Stimulated activated naive CD4-positive, alpha-beta T cell treated with Interleukin-2 at 50 U/mL for 16 hours (primary cell): ENCODE measurements around the gene OLFM4.

Experiments
- DNase-seq: peaks from one replicate; lab custom pipeline; 2025; lab: John Stamatoyannopoulos, UW

The OLFM4 gene

DNA sequence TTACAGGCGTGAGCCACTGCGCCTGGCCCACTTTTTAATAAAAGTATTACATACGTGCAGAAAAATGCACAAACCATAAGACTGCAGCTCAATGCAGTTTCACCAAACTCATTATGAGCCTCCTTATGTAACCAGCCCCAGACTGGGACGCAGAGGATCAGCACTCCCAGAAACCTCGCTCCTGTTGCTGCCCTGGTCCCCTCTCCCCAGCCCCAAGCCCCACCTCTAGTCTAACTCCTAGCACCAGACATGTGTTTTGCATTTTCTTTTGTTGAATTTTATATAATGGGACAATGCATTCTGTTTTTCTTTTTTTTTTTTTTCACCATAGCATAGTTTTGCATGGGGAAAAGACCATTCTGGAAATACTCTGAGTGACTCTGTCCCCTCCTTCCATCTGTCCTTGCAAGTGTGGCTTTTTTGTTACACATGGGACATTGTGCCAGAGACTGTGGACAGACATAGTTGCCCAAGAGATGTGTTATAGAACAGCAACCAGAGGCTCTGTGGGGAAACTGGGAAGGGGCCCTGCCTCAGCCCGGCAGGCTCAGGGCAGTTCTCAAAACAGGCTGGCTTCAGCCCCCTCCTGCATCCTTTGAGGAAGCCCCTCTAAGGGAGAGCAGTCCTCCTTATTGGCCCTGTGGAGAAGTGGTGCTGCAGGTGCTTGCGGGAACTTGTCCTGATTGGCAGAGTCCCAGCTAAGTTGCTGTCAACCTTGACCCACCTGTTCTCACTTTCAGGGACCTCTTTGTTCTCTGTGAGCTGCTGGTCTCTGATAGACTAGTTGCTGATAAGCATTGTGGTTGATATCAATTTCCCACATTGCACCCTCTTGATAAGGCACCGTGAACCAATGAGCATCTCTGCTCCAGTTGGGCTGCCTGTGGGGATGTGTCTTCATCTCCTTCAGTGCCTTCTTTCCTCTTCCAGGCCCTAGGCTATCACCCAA lies 13.8 kb upstream of the OLFM4 start:
- DNase-seq: no peak

DNA sequence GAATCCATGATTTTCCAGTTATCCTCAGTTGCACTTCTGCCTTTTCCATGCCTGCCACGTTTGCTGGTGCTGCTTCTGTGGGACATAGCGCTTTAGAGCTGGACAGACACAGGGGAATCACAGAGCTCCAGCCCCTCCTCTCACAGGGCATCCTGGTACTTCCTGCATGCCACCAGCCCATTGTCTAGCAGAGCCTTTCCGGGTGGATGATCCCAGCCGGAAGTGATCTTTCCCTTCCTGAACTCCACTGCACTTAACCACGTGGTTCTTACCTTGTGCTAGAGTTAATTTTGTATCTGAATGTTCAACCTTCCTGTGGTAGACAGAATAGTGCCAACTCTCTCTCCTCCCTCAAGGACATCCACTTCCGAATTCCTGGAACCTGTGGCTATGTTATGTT lies 12.6 kb upstream of the OLFM4 start:
- DNase-seq: no peak

DNA sequence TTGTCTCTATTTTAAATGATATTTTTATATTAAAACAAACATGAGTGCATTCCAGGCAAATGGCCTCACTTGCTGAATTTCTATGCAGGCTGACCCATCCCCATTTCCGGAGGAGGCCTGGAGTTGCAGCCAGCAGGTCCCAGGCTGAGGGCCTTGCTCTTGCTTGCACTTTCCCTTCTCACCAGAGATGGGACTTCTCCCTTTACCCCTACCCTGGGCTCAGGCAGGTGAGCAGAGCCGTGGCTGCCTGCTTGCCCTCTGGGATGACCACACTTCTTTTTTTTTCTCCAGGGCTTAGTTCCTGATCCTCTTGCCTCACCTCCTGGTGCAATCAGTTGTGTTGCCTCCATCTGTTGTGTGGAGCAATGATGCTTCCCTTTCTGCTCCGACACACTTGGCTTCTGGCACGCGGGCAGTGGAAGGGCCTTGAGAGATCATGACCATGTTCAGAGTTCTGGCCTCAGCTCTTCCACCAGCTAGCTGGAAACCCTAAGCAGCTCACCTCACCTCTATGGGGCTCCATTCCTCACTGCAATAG lies 11.1 kb upstream of the OLFM4 start:
- DNase-seq: no peak

DNA sequence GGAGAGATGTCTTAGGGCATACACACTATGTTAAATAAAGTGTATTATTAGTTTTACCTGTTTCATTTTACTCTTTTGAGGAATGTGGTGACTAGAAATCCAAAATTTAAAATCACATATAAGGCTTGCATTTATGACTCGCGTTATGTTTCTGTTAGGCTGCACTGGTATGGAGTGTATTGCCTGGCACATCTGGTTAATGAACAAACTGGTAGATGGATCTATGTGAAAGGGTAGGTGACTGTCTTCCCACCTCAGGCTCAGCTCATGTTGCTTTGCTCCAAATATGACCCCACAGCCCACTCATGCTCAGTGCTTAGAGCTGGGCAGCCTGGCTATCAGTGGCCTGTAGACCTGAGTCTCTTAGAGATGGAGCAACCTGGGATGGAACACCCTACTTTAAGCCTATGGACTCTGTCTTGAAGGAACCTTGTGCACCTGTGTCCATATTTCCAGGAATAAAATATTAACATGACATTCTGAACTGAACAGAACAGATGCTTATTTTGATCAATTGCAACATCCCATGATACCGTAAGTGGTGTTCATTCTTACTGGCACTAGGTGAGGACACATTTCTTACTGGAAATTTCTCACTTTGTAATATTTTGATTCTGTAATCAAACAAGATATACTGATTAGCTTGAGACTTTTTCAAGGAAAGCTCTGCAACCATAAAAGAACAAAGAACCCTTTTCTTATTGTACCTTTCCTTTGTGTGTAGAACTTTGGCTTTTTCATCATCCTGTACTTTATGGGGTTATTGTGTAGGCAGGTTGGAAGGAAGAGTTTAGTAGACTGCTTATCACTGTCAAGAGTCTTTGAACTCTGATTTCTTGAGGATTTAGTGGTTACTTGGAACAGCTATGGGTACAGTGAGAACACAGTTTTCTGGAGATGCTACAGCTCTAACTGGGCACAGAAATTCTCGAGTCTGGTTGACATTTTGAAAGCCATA lies 9.6 kb upstream of the OLFM4 start:
- DNase-seq: no peak

DNA sequence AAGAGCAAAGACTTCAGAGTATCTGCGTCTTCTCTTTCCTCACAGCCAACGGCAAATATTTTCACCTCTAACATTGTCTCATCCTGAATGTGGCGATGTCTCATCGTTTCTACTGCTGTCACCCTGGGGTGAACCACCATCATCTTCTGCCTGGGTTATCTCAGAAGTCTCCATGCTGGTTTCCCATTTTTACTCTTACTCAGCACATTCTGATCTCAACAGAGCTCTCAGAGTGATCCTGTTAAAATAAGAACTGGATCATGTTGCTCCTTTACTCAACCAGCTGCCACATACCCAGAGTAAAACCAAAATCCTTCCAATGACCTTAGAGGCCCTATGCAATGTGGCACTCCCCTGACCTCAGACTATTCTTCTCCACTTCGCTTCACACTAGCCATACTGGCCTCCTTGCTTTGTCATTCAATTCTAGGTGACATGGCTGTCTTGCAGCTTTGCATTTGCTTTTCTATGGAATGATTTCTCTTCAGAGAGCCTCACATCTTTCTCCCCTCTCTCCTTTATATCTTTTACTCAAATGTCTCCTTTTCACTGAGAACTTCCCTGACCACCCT lies 7.8 kb upstream of the OLFM4 start:
- DNase-seq: no peak

DNA sequence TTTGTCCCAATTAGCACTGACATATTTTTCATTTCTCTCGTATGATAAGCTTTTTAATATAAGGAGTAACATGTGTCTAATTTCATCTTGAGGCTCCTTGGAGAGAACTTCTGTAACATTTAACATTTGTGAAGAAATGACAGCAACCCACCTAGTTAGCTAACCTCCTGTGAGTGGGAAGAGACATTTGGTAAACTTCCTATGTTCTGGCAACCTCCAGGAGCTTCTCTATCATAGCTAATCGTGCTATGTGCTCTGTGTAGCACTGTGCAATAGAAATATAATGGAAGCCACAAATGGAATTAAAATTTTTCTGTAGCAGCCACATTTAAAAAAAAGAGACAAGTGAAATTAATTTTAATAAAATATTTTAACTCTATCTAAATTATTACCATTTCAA lies 5.4 kb upstream of the OLFM4 start:
- DNase-seq: no peak

DNA sequence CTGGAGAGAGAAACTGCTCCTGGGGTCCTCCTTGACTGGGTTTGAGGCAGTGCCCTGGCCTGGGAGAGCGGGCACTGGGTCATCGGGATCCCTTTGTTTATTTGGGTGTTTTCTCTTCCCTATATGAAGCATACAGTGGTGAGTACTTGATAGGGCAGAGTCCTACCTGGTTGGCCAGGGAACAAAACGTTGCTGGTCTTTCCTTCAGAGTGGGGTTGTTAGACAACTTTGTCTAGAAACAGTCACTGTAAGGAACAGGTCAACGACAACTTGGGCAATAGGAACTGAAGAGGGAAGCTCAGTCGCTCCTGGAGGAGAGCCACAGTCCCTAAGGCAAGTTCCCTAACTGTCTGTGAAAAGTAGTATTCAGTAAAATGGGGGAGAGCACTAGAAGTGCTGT lies 550 bp upstream of the OLFM4 start:
- DNase-seq: no peak

DNA sequence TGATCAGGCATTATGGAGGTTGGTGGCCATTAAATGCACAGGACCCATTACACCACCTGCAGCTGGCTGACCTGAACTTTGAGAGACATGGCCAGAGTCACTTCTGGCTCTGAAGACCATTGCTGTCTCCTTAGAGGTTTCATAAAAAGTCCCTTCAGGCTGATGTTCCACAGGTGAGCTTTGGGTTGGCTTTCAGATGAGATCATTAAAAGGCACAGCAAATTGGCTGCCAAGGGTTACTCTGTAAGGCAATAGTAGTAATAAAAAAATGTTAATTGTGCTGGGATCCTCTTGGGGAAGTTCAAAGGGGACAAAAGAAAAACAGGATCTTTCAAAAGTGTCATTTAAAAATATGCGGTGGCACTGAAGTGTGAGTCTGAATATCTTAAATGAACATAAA lies 4.2 kb downstream of the OLFM4 start:
- no peak for DNase-seq

DNA sequence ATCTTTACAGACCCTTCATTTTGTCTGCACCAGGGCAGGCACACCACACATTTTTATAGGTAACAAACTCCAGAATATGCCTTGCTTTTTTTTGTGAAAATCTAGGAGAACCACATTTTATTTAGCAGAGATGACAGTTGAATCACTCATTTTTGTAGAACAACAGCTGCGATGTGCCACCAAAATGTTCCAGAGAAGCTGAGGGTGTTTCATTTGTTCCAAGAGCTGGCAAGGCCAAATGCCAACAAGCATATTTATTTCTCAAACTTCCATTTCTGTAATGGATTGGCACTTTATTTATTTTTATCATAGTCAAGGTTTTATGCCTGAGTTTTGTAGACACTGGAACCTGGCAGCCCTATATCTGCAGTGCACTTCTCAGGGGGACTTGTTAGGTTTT lies 10.4 kb downstream of the OLFM4 start:
- no peak for DNase-seq

DNA sequence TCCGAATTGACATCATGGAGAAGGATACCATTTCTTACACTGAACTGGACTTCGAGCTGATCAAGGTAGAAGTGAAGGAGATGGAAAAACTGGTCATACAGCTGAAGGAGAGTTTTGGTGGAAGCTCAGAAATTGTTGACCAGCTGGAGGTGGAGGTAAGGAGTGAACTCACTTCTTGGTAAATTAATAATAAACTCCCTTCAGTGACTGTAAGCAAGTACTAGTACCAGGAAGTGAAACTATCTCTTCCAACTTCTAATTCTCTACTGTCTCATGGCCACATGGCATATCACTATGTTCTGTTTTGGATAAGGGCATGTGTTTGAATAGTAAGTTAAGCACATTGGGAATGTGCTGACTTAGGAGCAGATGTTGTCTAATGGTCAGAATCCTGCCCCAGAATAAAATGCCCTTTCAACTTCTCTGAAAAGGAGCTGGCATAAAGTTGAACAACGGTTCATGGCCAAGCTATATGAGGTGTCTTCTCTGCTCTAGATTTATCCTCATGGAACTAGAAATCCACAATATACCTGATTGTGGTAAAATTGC lies 13.4 kb downstream of the OLFM4 start:
- no peak for DNase-seq

DNA sequence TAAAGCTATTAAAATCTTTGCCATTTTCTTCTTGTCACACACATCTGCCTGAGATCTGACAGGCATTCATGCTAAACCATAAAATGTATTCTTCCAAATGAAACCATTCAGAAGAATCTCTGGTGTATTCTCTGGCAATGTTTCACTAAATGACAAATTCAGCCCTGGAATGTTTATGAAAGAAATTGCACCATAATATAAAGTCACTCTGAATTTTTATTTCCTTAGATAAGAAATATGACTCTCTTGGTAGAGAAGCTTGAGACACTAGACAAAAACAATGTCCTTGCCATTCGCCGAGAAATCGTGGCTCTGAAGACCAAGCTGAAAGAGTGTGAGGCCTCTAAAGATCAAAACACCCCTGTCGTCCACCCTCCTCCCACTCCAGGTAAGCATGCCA lies 14.3 kb downstream of the OLFM4 start:
- no peak for DNase-seq

DNA sequence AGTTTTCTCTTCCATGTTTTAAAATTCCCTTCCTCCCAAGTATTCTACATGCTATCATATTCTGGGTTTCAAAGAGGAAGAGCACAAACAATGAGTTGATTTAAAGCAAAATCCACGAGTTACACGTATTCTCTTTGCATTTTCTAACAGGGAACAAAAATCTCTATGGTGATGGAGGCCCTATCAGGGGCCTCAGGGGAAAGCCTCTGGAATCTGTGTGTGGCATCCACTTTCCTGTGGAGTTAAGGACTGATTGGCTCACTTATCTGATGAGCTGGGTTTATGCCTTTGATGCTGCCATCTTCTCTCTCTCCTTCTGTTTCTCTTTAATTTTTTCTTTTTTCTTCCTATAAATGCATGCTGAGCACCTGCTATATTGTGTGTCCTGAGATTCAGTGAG lies 14.8 kb downstream of the OLFM4 start:
- DNase-seq: no peak

DNA sequence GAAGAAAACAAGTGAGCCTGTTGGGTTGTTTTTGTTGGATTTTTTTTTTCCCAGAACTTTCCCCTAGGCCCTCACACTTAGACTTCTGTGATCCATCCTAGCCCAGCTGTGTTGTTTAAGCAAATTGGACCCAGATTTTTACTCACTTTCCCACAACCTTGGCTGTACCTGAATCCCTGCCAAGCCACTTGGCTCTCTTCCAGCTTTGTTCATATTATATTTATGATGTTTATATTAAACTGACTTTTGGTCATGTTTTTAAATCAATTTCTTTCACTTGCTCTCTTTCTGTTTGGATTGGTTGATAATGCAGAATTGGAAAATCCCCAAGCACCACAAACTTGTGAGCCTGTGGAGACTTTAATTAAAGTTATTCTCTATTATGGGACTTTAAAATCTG lies 16.6 kb downstream of the OLFM4 start:
- DNase-seq: no peak

DNA sequence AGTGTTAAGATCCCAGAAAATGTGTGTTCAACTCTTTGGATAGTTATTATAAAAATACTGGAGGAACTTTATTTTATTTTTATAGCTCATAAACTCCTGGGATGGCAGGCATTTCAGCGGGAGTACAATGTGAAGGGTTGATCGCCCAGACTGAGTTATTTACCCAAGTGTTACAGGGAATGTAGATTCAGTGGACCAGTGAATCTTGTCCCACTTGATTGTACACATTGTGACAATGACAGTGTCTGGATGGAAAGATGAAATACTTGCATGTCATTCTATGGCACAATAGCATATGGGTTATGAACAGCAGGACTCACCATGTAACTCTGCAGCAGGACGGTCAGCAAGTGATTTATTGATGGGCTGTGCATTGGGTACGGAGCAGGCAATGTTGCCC lies 20.3 kb downstream of the OLFM4 start:
- no peak for DNase-seq

DNA sequence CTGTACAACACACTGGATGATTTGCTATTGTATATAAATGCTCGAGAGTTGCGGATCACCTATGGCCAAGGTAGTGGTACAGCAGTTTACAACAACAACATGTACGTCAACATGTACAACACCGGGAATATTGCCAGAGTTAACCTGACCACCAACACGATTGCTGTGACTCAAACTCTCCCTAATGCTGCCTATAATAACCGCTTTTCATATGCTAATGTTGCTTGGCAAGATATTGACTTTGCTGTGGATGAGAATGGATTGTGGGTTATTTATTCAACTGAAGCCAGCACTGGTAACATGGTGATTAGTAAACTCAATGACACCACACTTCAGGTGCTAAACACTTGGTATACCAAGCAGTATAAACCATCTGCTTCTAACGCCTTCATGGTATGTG lies 21.5 kb downstream of the OLFM4 start:
- DNase-seq: no peak

DNA sequence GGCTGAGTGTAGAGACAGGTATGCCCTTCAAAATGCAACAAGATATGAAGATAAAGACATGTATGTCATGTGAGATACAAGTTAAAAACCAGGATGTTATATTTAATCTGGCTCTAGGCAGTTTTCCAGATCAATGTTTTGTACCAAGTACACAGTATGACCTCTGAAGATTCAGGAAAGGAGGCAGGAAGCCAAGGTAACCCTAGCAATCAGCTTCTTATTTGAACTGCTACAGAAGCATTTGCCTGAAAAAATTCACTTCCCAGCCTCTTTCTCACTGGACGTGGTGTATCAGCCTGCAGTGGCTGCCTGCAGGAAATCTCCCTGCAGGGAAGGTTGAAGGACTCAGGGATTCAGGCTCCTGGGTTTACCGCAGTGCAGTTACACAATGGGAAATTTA lies 24.1 kb downstream of the OLFM4 start:
- DNase-seq: no peak

DNA sequence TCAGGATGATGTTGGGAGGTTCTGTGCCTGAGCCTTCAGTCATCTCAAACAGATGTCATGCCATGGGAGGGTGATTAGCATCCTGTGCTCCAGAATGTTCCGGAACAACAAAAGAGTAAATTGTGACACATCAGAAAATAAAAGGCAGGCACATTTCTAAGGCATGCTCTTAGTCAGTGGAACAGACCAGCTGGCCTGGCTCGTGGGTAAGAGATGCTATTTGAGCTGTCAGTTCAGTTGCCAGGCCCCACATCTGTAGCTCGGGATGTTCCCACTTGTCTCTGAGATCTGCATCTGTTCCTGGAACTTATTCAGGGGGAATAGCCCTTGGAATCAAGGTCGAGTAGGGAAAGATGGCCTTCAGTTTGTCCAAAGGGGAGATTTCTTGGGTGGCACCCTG lies 26.0 kb downstream of the OLFM4 start:
- no peak for DNase-seq

DNA sequence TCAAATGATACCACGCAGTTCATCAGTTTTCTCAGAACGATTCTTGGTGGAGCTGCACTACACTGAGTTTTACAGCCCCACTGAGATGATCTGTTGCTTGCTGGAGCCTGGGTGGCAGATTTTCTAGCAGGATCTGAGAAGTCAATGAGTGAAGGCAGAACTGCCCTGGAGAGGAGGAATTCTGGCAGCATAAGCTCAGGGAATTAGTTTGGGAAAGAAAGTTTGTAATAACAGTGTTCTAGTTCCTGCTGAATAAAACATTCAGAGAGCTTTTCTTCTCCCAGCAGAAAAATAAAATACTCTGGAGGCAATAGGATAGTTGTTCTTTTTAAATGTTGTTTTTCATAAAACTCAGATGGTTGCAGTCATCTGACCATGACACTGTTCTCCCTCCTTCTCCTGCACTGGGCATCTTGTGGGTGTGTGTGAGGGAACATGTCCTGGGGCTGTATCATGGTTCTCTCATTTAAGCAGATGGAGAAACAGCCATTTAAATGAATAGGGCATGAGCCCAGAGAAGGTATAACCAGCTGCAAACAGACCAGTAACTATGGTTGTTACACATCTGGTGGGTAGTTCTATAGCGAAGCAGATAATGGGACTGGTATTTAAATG lies 29.6 kb downstream of the OLFM4 start:
- no peak for DNase-seq

DNA sequence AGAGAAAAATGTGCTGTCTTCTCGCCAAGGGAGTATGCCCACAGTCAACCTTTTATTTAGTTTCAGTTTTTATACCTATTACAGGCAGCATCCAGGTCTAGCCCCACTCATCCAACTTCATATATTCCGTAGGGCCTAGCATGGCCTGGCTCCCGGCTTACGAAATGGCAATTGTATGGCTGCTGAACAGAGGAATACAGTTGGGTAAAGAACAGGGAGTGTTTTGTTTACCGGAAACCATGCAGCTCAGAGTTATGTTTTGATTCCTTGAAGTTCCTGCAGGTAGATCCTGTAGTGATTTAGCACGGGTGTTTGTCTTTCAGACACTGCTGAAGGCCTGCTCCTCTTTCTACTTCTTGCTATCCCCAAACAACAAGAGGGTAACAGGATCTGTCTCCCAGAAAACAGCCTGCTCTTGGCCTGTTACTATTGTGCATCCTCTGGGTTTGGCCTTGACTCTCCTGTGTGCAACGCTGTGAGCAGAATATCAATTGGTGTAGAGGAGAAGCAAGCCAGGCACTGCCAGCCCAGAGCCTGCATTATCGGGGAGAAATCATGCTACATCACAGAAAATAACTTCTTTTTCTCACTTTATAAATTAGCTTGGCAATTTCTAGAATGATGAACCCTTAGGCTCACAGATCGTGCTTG lies 32.4 kb downstream of the OLFM4 start:
- DNase-seq: no peak

DNA sequence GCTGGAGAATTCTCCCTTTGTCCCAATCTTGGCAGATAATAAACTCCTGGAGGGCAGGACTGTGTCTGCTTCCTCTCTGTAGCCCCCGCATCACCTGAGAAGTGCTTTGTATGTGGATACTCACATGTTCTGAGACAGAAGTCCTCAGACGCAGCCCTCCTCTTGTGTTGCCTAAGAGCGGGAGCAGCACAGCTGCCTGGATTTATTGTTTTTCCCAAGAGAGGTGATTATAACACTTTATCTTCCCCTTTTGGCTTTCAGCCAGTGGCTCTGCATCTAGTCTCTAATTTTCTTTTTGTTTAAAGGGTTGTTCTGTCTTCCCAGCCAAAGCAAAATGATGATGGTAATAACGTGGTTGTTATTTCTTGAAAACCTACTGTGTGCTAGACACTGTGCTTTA lies 36.1 kb downstream of the OLFM4 start:
- no peak for DNase-seq

DNA sequence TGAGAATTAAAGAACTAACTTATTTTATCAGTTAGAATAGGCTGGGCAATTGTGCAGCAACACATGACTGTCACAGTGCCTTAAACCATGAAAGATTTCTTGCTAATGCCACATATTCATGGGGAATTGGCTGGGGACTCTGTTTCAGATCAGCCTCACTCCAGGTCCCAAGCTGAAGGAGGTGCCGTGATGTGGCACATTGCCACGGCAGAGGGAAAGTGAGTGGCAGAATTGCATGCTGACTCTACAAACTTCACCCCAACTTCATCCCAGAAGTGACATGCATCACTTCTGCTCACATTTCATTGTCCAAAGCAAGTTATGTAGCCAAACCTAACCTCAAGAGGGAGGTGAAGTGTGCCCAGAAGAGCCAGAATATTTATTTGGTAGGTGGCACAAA lies 37.8 kb downstream of the OLFM4 start:
- no peak for DNase-seq
